Measurements from ENCODE around the gene NDC80.

GRCh38 chr18:2559249-2559648, 12.1 kb upstream of the NDC80 start:
- TF ChIP-seq CTCF (conservative IDR thresholded peaks at IDR 0.05) (no peak), ZFX (IDR thresholded peaks at IDR 0.05) (no peak)
